BJ (cell line): ENCODE data around the gene OR12D1. TPM values are rescaled to one million over a fixed set of nuclear protein-coding genes. Genes with fewer than 3 reads are reported as not detected.

Experiments used
- CTCF ChIA-PET: fragments of 350-600 bp; formaldehyde crosslinking; extraction: SDS; loops from one replicate; lab custom pipeline; 2021; ENCODE audit warnings: antibody characterized with exemption, inconsistent platforms; lab: Yijun Ruan, JAX
- POLR2A ChIA-PET: fragments of 300-600 bp; sonication (Branson Sonifier 250); formaldehyde crosslinking; extraction: SDS; loops from one replicate; lab custom pipeline; 2021; ENCODE audit warnings: antibody characterized with exemption; lab: Charles Lee
- DNase-seq: peaks from one replicate; pipeline ENCODE4 v3.0.0-alpha.2; 2011; ENCODE audit warnings: low read depth
- H3K27me3 ChIP-seq: 2 replicates; pipeline ENCODE4 v1.6.0; 2011; ENCODE audit warnings: low read length; ENCODE audit not compliant: control insufficient read depth, insufficient read depth
- H3K36me3 ChIP-seq: 2 replicates; pipeline ENCODE4 v1.5.1; 2011; ENCODE audit warnings: low read length; ENCODE audit not compliant: control insufficient read depth, insufficient read depth
- H3K4me3 ChIP-seq: 2 replicates; pipeline ENCODE4 v1.5.1; 2011; ENCODE audit warnings: low read depth, mild to moderate bottlenecking, control low read depth, low read length
- CTCF ChIP-seq: IDR thresholded peaks from 2 replicates; pipeline ENCODE4 v1.5.1; 2011; ENCODE audit warnings: low read depth, mild to moderate bottlenecking, control low read depth, inconsistent platforms, low read length, moderate library complexity; ENCODE audit not compliant: insufficient read depth
- polyA plus RNA-seq: library from polyadenylated mRNA; depleted of rRNA; stranded (reverse); fragments of >200 nt; gene quantifications from 2 replicates; pipeline ENCODE4 v1.2.3, GENCODE V29; 2011

The OR12D1 gene
- polyA plus RNA-seq, 1 experiment, result not detected

- Histone ChIP-seq H3K27me3 (no peaks in the 10 kb centered on the region), H3K36me3 (no peaks in the 10 kb centered on the region), H3K4me3 (no peak within 1 kb of the TSS)
- CTCF ChIA-PET, result no interaction called here
- DNase-seq, result no peak
- POLR2A ChIA-PET, result no interaction called here
- TF ChIP-seq CTCF, result no peak
These were observed 19.4 kb upstream of the OR12D1 start, which contains the start of gene OR12D2 for GRCh38 chr6:29395331-29395730. OR12D2 (plus strand) TSS chr6:29395631; CDS start chr6:29396700, 1,069 bp downstream.

- H3K27me3 ChIP-seq, result no peaks in the 10 kb centered on the region
- no peak for DNase-seq
- CTCF ChIA-PET, result no interaction called here
- TF ChIP-seq CTCF, result no peak
- H3K36me3 ChIP-seq, result no peaks in the 10 kb centered on the region
- no peak overlapping the region for H3K4me3 ChIP-seq
- POLR2A ChIA-PET, result no interaction called here
These were observed 15.2 kb upstream of the OR12D1 start for GRCh38 chr6:29399525-29399924.

GRCh38 chr6:29403801-29404200 lies 10.9 kb upstream of the OR12D1 start:
- TF ChIP-seq CTCF, result no peak
- POLR2A ChIA-PET, result no interaction called here
- Histone ChIP-seq H3K27me3 (no peaks in the 10 kb centered on the region), H3K4me3 (no peak overlapping the region), H3K36me3 (no peaks in the 10 kb centered on the region)
- CTCF ChIA-PET, result no interaction called here
- no peak for DNase-seq

GRCh38 chr6:29419516-29419915 lies 4.8 kb downstream of the OR12D1 start:
- ChIA-PET CTCF (no interaction called here), POLR2A (no interaction called here)
- no peak for TF ChIP-seq CTCF
- no peaks in the 10 kb centered on the region for H3K36me3 ChIP-seq
- no peak overlapping the region for H3K4me3 ChIP-seq
- no peak for DNase-seq
- no peaks in the 10 kb centered on the region for H3K27me3 ChIP-seq

- ChIA-PET POLR2A (no interaction called here), CTCF (no interaction called here)
- H3K4me3 ChIP-seq, result no peak overlapping the region
- TF ChIP-seq CTCF, result no peak
- H3K36me3 ChIP-seq, result no peaks in the 10 kb centered on the region
- no peaks in the 10 kb centered on the region for H3K27me3 ChIP-seq
- no peak for DNase-seq
These were observed 9.4 kb downstream of the OR12D1 start for GRCh38 chr6:29424168-29424567.
